Natural killer cell (primary cell): Measurements from ENCODE around the gene YWHAH. TPM values are rescaled to one million over a fixed set of nuclear protein-coding genes. Genes with fewer than 3 reads are reported as not detected.
A peak's percentile ranks its signal among the peaks of the same experiment; 100 is the strongest.

Source experiments
- ATAC-seq, 3 donors: fragments of 150-1000 bp in 2 of 3; fragments of 200-7000 bp in 1 of 3; cut with Tn5 transposase; 1 replicate in 1 of 3; 2 replicates in 2 of 3; pipeline ENCODE4 v1.10.0; 2021; ENCODE audit warnings: mild to moderate bottlenecking in 2 of 3, moderate library complexity in 2 of 3
- DNase-seq, 2 donors: peaks; one replicate each; pipeline versions ENCODE4 v3.0.0 to v3.0.0-alpha.2; 2013 to 2021; ENCODE audit warnings: mixed read lengths in 1 of 2
- H3K27ac ChIP-seq: one replicate; pipeline ENCODE4 v1.5.1; 2013; ENCODE audit warnings: mild to moderate bottlenecking, low read length
- H3K27me3 ChIP-seq: one replicate; pipeline ENCODE4 v1.6.1; 2013; ENCODE audit warnings: low read length; ENCODE audit not compliant: control insufficient read depth, insufficient read depth
- H3K36me3 ChIP-seq: one replicate; pipeline ENCODE4 v1.6.1; 2013; ENCODE audit warnings: low read length; ENCODE audit not compliant: control insufficient read depth, insufficient read depth
- H3K4me1 ChIP-seq: one replicate; pipeline ENCODE4 v1.6.1; 2013; ENCODE audit warnings: low read length; ENCODE audit not compliant: control insufficient read depth, insufficient read depth
- H3K4me3 ChIP-seq: one replicate; pipeline ENCODE4 v1.5.1; 2013; ENCODE audit warnings: low read length
- H3K9me3 ChIP-seq: one replicate; pipeline ENCODE4 v1.6.1; 2013; ENCODE audit warnings: low read length; ENCODE audit not compliant: control insufficient read depth, insufficient read depth
- H3K27ac Mint-ChIP-seq, 2 donors: one replicate each; pipeline ENCODE4 v1.8.0; 2022; ENCODE audit warnings: mild to moderate bottlenecking in 2 of 2, mixed read lengths in 2 of 2, moderate library complexity in 1 of 2
- H3K27me3 Mint-ChIP-seq, 2 donors: one replicate each; pipeline ENCODE4 v1.8.0; 2022; ENCODE audit warnings: low read depth in 2 of 2, mixed read lengths in 2 of 2
- H3K36me3 Mint-ChIP-seq: one replicate; pipeline ENCODE4 v1.8.0; 2022; ENCODE audit warnings: mixed read lengths
- H3K4me1 Mint-ChIP-seq, 2 donors: one replicate each; pipeline ENCODE4 v1.8.0; 2022; ENCODE audit warnings: mixed read lengths in 2 of 2
- H3K4me3 Mint-ChIP-seq: one replicate; pipeline ENCODE4 v1.8.0; 2022; ENCODE audit warnings: mild to moderate bottlenecking, moderate library complexity, mixed read lengths
- H3K9me3 Mint-ChIP-seq, 2 donors: one replicate each; pipeline ENCODE4 v1.8.0; 2022; ENCODE audit warnings: mixed read lengths in 2 of 2
- WGBS: methylation state at CpG from one replicate; pipeline ENCODE4 v1.1.7; 2013; ENCODE audit warnings: missing lambda C conversion rate; ENCODE audit not compliant: insufficient coverage; 5-methylcytosine and 5-hydroxymethylcytosine counted together
- intact Hi-C: fragments of 100-400 bp; cut with micrococcal nuclease; formaldehyde crosslinking; loops from one replicate; pipeline ENCODE4 v1.14.2; 2022
- total RNA-seq, 4 donors: library from RNA; stranded (reverse); fragments of 120-200 nt in 1 of 4; gene quantifications; one replicate each; pipeline versions ENCODE4 v1.2.3 to v1.2.4, GENCODE V29; 2013 to 2022
- TF ChIP-seq, protein P1 (sequence below): fragments of 200-600 bp; IDR thresholded peaks from one replicate; pipeline ENCODE4 v1.8.0; 2022; ENCODE audit warnings: antibody characterized with exemption

YWHAH gene
- total RNA-seq, 3 donors from 2014 or later (not counting 1 experiment from before 2014, with no cell fraction given) = 29.6 to 35.0 (median 32.8) TPM

GRCh38 chr22:31957970-31958594 lies 13.7 kb downstream of the YWHAH start:
- peak in 1 of 2 donors; percentile 43 for DNase-seq
- intact Hi-C loops = no loop called here
- Mint-ChIP-seq H3K36me3 (peaks cover 7% of the 10 kb centered on the region), H3K4me1 (peaks cover 39 to 41% of the 10 kb centered on the region in 2 donors), H3K27ac (peak overlapping the region; percentile 70 to 78), H3K9me3 (no peaks in the 10 kb centered on the region), H3K4me3 (peak overlapping the region; percentile 0), H3K27me3 (no peaks in the 10 kb centered on the region)
- peak overlapping the region; percentile 56 for H3K27ac ChIP-seq
- peaks cover 21% of the 10 kb centered on the region for H3K4me1 ChIP-seq
- H3K9me3 ChIP-seq = no peaks in the 10 kb centered on the region
- TF ChIP-seq, protein P1, sequence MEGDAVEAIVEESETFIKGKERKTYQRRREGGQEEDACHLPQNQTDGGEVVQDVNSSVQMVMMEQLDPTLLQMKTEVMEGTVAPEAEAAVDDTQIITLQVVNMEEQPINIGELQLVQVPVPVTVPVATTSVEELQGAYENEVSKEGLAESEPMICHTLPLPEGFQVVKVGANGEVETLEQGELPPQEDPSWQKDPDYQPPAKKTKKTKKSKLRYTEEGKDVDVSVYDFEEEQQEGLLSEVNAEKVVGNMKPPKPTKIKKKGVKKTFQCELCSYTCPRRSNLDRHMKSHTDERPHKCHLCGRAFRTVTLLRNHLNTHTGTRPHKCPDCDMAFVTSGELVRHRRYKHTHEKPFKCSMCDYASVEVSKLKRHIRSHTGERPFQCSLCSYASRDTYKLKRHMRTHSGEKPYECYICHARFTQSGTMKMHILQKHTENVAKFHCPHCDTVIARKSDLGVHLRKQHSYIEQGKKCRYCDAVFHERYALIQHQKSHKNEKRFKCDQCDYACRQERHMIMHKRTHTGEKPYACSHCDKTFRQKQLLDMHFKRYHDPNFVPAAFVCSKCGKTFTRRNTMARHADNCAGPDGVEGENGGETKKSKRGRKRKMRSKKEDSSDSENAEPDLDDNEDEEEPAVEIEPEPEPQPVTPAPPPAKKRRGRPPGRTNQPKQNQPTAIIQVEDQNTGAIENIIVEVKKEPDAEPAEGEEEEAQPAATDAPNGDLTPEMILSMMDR = no peak
- ATAC-seq = peak in 1 of 3 donors; percentile 42
- H3K4me3 ChIP-seq = no peak overlapping the region
- H3K27me3 ChIP-seq = no peaks in the 10 kb centered on the region
- H3K36me3 ChIP-seq = peaks cover 21% of the 10 kb centered on the region
- WGBS = 77% methylated on average over 7 of the region's 9 CpGs

DNA sequence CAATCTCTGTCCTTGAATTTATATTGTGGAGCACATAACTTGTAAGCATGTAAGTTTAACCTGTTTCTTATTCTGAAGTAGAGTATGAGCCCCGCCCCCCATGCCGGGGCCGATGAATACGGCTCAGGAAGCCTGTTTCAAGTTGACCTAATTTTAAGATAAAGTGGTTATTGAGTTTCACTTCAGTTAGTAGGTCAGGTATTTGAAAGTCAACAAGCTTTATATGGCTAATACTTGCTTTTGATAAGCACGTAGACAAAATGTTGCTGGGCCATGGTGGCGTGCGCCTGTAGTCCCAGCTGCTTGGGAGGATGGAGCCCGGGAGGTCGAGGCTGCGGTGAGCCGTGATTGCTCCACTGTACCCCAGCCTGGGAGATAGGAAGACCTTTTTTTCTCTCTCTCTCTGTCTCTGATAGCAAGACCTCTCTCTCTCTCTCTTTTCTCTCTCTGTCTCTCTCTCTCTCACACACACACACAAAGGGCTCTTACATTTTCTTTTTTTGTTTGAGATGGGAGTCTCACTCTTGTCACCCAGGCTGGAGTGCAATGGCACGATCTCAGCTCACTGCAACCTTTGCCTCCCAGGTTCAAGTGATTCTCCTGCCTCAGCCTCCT lies 14.4 kb downstream of the YWHAH start:
- peaks cover 7% of the 10 kb centered on the region for H3K36me3 Mint-ChIP-seq
- peak overlapping the region; percentile 56 for H3K27ac ChIP-seq
- peaks cover 33 to 34% of the 10 kb centered on the region in 2 donors for H3K4me1 Mint-ChIP-seq
- TF ChIP-seq, protein P1 = no peak
- no peaks in the 10 kb centered on the region for H3K9me3 ChIP-seq
- WGBS = 74% methylated on average over 12 of the region's 12 CpGs
- peak overlapping the region; percentile 70 to 78 for H3K27ac Mint-ChIP-seq
- no peak overlapping the region for H3K4me3 ChIP-seq
- no peaks in the 10 kb centered on the region for H3K27me3 ChIP-seq
- H3K4me3 Mint-ChIP-seq = peak overlapping the region; percentile 0
- peaks cover 21% of the 10 kb centered on the region for H3K36me3 ChIP-seq
- no peaks in the 10 kb centered on the region for H3K27me3 Mint-ChIP-seq
- peaks cover 18% of the 10 kb centered on the region for H3K4me1 ChIP-seq
- intact Hi-C loops = no loop called here
- H3K9me3 Mint-ChIP-seq = no peaks in the 10 kb centered on the region
- ATAC-seq = peak in 1 of 3 donors; percentile 25
- peak in 1 of 2 donors; percentile 54 for DNase-seq

GRCh38 chr22:31960767-31961166 lies 16.4 kb downstream of the YWHAH start:
- Mint-ChIP-seq H3K4me3 (no peak overlapping the region), H3K27ac (no peak overlapping the region), H3K9me3 (no peaks in the 10 kb centered on the region), H3K4me1 (peaks cover 15 to 16% of the 10 kb centered on the region in 2 donors), H3K27me3 (no peaks in the 10 kb centered on the region), H3K36me3 (peaks cover 7% of the 10 kb centered on the region)
- no peaks in the 10 kb centered on the region for H3K27me3 ChIP-seq
- H3K9me3 ChIP-seq = no peaks in the 10 kb centered on the region
- TF ChIP-seq, protein P1 = no peak
- intact Hi-C loops = no loop called here
- H3K4me3 ChIP-seq = no peak overlapping the region
- ATAC-seq = no peak
- no peak for DNase-seq
- peaks cover 21% of the 10 kb centered on the region for H3K36me3 ChIP-seq
- peaks cover 6% of the 10 kb centered on the region for H3K4me1 ChIP-seq
- 90% methylated on average over 3 of the region's 5 CpGs for WGBS
- H3K27ac ChIP-seq = no peak overlapping the region
